ENCODE results near the gene HCN4. TPM values are rescaled to one million over a fixed set of nuclear protein-coding genes. Genes with fewer than 3 reads are reported as not detected.

The HCN4 gene
- total and polyA plus RNA-seq, 4 donors: not detected

GRCh38 chr15:73369154-73369694, 466 bp upstream of the HCN4 start:
- Histone ChIP-seq H3K9me3 (ENCODE audit: control insufficient read depth in 4 of 4, low read length in 3 of 4) (no peaks in the 10 kb centered on the region), H3K9ac (ENCODE audit: low read depth in 1 of 2, low read length in 2 of 2) (no peak overlapping the region), H3K4me1 (ENCODE audit: control insufficient read depth in 4 of 4, insufficient read depth in 4 of 4, low read length in 3 of 4) (peaks cover 2 to 18% (median 5%) of the 10 kb centered on the region in 4 donors), H3K27me3 (ENCODE audit: control insufficient read depth in 4 of 4, insufficient read depth in 4 of 4, low read length in 3 of 4) (peaks cover 2 to 7% (median 3%) of the 10 kb centered on the region in 4 donors), H3K36me3 (ENCODE audit: control insufficient read depth in 4 of 4, insufficient read depth in 3 of 4, low read depth in 1 of 4, low read length in 3 of 4) (no peaks in the 10 kb centered on the region), H3K4me3 (ENCODE audit: low read depth in 1 of 3, low read length in 3 of 3) (no peak overlapping the region), H3K27ac (ENCODE audit: low read depth in 1 of 2, low read length in 2 of 2) (no peak overlapping the region)
- TF ChIP-seq, protein P1, sequence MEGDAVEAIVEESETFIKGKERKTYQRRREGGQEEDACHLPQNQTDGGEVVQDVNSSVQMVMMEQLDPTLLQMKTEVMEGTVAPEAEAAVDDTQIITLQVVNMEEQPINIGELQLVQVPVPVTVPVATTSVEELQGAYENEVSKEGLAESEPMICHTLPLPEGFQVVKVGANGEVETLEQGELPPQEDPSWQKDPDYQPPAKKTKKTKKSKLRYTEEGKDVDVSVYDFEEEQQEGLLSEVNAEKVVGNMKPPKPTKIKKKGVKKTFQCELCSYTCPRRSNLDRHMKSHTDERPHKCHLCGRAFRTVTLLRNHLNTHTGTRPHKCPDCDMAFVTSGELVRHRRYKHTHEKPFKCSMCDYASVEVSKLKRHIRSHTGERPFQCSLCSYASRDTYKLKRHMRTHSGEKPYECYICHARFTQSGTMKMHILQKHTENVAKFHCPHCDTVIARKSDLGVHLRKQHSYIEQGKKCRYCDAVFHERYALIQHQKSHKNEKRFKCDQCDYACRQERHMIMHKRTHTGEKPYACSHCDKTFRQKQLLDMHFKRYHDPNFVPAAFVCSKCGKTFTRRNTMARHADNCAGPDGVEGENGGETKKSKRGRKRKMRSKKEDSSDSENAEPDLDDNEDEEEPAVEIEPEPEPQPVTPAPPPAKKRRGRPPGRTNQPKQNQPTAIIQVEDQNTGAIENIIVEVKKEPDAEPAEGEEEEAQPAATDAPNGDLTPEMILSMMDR (IDR thresholded peaks at IDR 0.05; ENCODE audit: low read depth, low read length, missing input control): no peak
- TF ChIP-seq SP1 (IDR thresholded peaks at IDR 0.05) (no peak), RXRA (IDR thresholded peaks at IDR 0.05) (no peak), ZBTB33 (IDR thresholded peaks at IDR 0.05) (no peak), NR2F2 (IDR thresholded peaks at IDR 0.05) (no peak), HNF4G (IDR thresholded peaks at IDR 0.05) (no peak), JUND (IDR thresholded peaks at IDR 0.05) (no peak), HNF4A (conservative IDR thresholded peaks at IDR 0.05) (no peak), RAD21 (IDR thresholded peaks at IDR 0.05) (no peak), TAF1 (conservative IDR thresholded peaks at IDR 0.05) (no peak), GABPA (IDR thresholded peaks at IDR 0.05 in 1 of 2, conservative IDR thresholded peaks at IDR 0.05 in 1 of 2) (no peak)
- no peak for DNase-seq (ENCODE audit: low spot score)
- 3% methylated on average over 44 of the region's 44 CpGs for WGBS

DNA sequence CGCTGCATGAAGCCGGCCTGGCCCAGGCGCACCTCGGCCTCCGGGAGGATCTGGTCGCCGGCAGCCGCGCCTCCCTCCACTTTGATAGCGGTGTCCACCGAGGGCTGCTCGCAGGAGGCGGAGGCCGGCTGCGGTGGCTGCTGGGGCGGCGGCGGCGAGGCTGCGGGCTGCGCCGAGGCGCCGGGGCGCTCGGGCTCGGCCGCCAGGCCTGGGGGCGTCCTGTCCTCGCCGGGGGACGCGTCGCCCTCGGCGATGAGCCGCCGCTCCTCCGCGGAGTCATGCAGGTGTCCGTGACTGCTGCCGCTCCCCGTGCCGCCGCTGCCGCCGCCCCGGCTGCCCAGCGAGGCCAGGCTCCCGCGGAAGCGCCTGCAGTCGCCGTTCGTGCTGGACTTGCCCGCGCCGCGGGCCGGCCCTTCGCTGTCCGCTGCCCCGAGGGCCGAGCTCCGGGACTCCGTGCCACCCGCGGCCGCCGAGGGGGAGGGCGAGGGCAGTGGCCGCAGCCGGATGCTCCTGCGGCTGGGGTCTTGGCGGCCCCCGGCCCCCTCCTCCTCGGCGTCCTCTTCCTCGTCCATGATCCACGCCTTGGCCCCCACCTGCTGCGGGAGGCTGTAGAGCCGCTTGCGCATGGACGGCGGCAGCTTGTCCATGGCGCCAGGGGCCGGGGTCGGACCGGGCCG, 996 bp downstream of the HCN4 start:
- TF ChIP-seq RAD21 (IDR thresholded peaks at IDR 0.05) (no peak), SP1 (IDR thresholded peaks at IDR 0.05) (no peak), FOXA2 (IDR thresholded peaks at IDR 0.05) (no peak)
- TF ChIP-seq, protein P1 (IDR thresholded peaks at IDR 0.05; ENCODE audit: low read depth, low read length, missing input control): no peak

More for the DNA sequence above, 996 bp downstream of the HCN4 start:
- H3K9ac ChIP-seq (ENCODE audit: low read depth in 1 of 2, low read length in 2 of 2): no peak overlapping the region
- H3K27ac ChIP-seq (ENCODE audit: low read depth in 1 of 2, low read length in 2 of 2): no peak overlapping the region
- no peaks in the 10 kb centered on the region for H3K9me3 ChIP-seq (ENCODE audit: control insufficient read depth in 4 of 4, low read length in 3 of 4)
- no peak for DNase-seq (ENCODE audit: low spot score)
- peaks cover 2 to 7% (median 3%) of the 10 kb centered on the region in 4 donors for H3K27me3 ChIP-seq (ENCODE audit: control insufficient read depth in 4 of 4, insufficient read depth in 4 of 4, low read length in 3 of 4)
- H3K4me1 ChIP-seq (ENCODE audit: control insufficient read depth in 4 of 4, insufficient read depth in 4 of 4, low read length in 3 of 4): peaks cover 2 to 18% (median 5%) of the 10 kb centered on the region in 4 donors
- WGBS: 2% methylated on average over 90 of the region's 90 CpGs
- H3K36me3 ChIP-seq (ENCODE audit: control insufficient read depth in 4 of 4, insufficient read depth in 3 of 4, low read depth in 1 of 4, low read length in 3 of 4): no peaks in the 10 kb centered on the region
- H3K4me3 ChIP-seq (ENCODE audit: low read depth in 1 of 3, low read length in 3 of 3): peak overlapping the region in 1 of 3 donors; percentile 40
